Endometrium (tissue), 2 donors: ENCODE results near the gene TENT5C.
"Not testable (repeated sequence)": the region's sequence is repeated elsewhere in the genome, so short reads cannot be mapped to it uniquely, and the experiment has no call there.

Experiments used
- FAIRE-seq: peaks from 2 replicates; lab custom pipeline; 2012; peaks lifted over from hg19 to GRCh38; lab: Jason Lieb, UNC
- donor health status: control.
- donor health status: control.

Gene TENT5C

DNA sequence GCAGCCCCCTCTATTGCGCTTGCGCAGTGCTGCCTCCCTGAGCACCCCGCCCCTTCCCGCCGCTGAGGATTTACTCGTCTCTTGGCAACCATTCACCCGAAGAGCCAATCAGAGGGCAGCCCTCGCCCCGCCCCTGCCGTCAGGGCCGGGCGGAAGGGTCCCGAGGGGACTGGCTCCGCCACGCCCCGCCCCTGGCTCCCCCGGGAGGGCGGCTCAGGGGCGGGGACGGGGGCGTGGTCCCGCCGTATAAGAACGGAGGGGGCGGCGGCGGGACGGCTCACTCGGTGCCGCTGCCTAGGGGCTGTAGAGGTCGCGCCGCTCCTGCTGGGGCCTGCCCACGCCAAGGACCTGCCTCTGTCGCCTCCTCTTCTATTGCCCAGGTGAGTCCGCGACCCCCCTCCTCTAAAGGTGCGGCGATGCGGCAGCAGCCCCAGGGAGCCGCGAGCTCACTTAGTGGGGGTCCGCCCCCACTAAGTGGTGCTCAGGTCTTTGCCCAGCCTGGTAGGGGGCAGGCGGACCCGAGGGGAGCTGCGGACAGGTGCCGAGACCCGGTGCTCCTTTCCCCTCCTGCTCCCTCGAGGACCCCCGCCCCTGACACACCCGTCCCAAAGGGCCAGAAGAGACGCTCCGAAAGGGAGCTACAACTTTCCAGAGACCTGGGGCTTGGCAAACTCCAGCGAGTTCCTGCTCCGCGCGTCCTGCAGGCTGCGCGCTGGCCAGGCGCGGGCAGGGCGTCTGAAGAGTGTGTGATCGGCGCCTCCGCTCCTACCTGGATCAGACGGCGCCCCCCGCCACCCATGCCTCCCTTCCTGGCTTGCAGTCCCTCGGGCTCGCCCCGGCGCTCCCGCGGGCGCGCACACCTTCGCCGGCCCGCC is at the start of gene TENT5C:
TENT5C (plus strand) TSS at position 275 of the 875 bp plus-strand sequence. CDS start 16,821 bp downstream, outside the sequence.
- FAIRE-seq, result no peak

GRCh38 chr1:117556341-117556740 is 49.5 kb upstream of the TENT5C start:
- no peak for FAIRE-seq

- FAIRE-seq, result no peak
These were observed 48.9 kb upstream of the TENT5C start for GRCh38 chr1:117556976-117557375.

- FAIRE-seq, result not testable (repeated sequence)
These were observed 47.4 kb upstream of the TENT5C start for GRCh38 chr1:117558451-117558850.

DNA sequence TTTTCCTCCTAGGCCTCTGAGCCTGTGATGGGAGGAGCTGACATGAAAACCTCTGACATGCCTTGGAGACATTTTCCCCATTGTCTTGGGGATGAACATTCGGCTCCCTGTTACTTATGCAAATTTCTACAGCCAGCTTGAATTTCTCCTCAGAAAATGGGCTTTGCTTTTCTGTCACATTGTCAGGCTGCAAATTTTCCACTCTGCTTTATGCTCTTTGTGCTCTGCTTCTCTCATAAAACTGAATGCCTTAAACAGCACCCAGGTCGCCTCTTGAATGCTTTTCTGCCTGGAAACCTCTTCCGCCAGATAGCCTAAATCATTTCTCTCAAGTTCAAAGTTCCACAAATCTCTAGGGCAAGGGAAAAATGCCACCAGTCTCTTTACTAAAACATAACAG is 46.7 kb upstream of the TENT5C start:
- FAIRE-seq, result no peak

GRCh38 chr1:117559985-117560384 is 45.9 kb upstream of the TENT5C start:
- FAIRE-seq, result no peak

DNA sequence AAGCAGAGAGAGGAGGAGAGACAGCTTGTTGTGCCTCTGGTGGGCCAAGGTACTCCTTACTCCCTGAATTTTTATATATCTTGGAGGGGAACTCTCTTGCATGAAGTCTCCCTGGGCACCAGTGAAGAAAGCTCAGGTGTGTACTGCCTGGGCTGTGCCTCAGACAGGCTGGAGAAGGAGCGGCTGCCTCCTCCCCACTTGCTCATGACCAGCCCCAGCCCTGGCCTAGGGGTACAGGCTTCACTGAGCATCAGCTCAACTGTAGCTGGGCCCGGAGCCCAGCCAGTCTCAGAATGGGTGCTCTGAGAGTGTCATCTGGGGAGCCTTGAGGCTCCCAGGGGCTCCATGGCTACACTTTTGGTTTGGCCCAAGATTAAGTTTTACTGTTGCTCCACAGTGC is 44.8 kb upstream of the TENT5C start:
- no peak for FAIRE-seq

DNA sequence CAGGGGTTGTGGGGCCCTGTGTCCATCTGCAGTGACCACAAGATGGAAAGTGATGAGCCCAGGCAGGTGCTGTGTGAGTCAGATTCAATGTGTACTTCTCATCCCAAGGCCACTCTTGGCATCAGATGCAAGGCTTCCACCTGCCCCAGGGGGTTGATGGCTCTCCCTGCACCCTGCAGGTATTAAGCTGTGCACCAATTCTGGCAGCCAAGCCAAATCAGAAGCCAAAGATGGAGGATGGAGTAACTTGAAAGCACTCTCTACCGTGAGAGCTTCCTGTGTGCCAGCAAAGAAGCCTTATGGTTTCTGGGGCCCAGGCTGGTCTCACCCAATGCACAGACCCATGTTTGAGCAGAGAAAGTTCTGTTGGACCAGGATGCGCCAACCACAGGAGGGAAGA is 44.3 kb upstream of the TENT5C start:
- FAIRE-seq, result no peak

- no peak for FAIRE-seq
These were observed 43.0 kb upstream of the TENT5C start for GRCh38 chr1:117562581-117563491.

DNA sequence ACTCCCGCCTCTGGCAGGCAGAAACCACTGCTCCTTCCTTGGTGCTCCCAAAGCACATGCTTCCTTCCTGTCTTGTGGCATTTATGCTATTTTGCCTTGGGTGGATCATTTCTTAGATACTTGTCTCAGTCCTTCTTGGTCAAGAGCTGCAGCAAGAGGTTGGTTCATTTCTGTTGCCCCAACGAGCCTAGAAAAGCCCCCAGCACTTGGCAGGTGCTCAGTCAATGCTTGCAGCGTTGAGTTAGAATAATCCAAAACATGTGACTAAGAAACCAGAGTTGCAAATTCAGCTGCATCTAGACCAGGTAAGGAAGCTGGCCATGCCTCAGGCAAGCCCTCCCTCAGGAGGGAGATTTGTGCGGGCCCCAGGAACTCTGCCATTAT is 42.4 kb upstream of the TENT5C start:
- FAIRE-seq, result no peak

DNA sequence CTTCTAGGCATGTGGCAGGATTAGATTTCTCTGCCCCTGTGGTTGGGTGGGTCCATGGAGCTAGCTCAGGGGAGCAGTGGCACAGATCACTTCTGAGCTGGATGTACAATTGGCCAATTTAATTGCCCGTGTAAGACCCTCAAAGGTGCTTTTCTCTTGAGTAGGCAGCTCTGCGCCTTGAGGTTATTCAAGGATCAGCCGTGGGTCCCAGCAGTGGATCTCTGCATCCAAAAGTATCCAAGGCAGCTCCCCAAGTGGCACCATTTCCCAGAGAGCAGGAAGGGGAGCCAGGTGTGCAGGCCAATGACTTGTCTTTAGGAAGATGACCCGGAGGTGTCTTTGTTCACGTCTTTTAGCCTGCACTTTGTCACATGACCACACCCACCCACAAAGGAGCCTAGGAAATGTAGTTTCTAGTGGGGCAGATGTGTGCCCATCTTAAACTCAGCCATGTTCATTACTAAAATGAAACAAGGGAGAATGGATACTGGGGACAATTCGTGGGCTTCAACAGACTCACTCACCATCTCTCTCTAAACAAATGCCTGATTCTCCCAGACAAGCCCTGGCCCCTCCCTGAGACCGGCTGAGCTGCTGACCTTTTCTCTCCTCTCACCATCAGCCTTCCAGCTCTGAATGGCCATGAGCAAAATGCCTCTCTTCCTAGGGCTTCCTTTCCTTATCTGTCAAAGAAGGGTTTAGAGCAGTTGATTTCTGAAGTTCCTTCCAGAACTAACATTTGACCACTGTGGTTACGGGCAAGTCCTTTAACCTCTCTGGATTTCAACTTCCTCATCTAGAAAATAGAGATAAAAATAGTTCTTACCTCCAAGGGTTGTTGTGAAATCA is 41.4 kb upstream of the TENT5C start:
- FAIRE-seq, result no peak

GRCh38 chr1:117565076-117565556 is 40.7 kb upstream of the TENT5C start:
- FAIRE-seq, result no peak

GRCh38 chr1:117565745-117566455 is 39.9 kb upstream of the TENT5C start:
- no peak for FAIRE-seq

DNA sequence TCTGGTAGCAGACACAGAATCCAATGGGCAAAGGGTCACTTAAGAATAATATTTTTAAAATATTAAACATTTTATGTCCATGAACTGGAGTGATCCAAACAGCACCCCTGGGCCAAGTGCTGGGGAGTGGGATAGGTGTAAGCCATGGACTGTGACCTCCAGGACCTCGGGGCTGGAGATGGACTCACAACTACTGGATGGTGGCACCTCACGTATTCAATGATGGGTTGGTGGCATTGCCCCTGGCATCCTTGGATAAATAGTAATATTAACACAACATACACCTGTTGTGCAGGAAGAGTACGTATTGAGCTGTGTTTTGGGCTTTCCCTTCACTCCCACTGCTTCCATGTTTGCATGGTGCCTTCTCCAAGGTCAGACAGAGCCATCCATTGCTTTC is 39.3 kb upstream of the TENT5C start:
- FAIRE-seq, result no peak

- FAIRE-seq, result no peak
These were observed 38.4 kb upstream of the TENT5C start for GRCh38 chr1:117567435-117567834.

GRCh38 chr1:117567976-117568375 is 37.9 kb upstream of the TENT5C start:
- FAIRE-seq, result no peak

DNA sequence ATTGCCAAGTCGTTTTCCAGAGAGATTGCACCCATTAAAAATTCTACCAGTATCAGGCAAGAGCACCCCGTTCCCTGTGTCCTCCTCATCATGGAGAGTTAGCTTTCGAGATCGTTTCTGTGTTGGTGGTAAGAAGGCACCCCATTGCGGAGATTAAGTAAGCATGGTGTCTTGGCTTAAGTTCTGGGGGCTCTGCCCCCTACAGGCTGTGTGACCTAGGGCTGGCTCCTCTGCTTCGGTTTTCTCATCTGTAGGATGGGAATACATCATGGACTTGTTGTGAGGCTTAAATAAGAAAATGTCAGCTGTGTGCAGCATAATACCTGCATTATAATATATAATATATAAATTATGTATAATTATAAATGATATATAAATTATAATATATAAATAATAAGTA is 36.8 kb upstream of the TENT5C start:
- no peak for FAIRE-seq

- FAIRE-seq, result no peak
These were observed 36.0 kb upstream of the TENT5C start for GRCh38 chr1:117569856-117570255.

DNA sequence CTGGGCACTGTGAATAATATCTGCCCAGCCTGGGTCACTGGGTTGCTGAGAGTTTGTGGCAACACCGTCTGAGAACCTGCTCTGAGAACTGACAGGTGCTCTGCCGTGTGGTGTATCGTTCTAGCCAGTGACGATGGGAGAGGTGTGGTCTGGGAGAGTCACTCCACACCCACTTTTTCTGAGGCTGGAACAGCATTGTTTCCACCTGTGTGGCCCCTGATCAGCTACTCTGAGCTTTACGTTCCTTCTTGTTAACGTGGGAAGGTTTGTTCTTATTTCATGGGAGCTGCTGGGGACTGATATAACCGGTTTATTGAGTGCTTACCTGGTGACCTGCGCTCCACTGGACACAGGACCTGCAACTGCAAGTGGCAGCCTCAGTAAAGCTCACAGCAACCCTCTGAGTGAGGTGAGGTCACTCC is 34.8 kb upstream of the TENT5C start:
- FAIRE-seq, result no peak

DNA sequence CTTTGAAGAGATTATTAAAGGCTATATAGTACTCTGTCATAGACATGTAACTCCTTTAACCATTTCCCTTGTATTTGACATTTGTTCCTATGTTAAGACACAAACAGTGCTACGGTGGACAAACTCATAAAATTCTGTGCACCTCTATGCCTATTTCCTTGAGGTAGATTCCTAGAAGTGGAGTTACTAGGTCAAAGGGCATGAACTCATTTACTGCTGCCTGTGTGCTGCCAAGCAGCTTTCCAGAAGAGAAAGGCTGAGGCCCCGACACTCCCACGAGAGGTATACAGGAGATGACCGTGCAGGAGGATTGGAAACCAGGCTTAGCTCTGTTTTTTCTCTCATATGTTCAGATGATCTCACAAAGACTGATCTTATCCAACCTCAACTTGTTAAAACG is 34.4 kb upstream of the TENT5C start:
- FAIRE-seq, result no peak

GRCh38 chr1:117572546-117572945 is 33.3 kb upstream of the TENT5C start:
- no peak for FAIRE-seq
